AG09309 (cell line): Measurements from ENCODE around the gene LSM11.

ENCODE experiments used
- DNase-seq: peaks from one replicate; pipeline ENCODE4 v3.0.0-alpha.2; 2010; ENCODE audit warnings: low read depth
- H3K4me3 ChIP-seq: 2 replicates; pipeline ENCODE4 v1.5.1; 2011; ENCODE audit warnings: mild to moderate bottlenecking, low read depth, low read length, moderate library complexity; ENCODE audit not compliant: control insufficient read depth
- TF ChIP-seq, protein P1 (sequence below): IDR thresholded peaks from 2 replicates; pipeline ENCODE4 v1.5.1; 2011; ENCODE audit warnings: mild to moderate bottlenecking, low read depth, low read length, inconsistent platforms; ENCODE audit not compliant: insufficient read depth, control insufficient read depth; ENCODE audit errors: missing control alignments

The LSM11 gene

DNA sequence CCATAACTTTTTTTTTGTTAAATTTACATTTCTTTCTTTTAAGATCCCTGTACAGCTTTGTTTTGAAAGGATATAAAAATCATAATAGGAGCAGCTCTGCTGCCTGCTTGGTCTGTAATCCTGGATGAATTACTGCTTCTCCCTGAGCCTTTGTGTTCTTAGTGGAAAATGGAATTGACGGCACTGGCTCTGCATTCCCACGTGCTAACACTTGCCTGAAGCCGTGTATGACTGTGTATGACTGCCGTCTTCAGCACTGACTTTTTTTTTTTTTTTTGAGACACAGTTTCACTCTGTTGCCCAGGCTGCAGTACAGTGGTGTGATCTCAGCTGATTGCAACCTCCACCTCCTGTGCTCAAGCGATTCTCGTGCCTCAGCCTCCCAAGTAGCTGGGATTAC, 7.5 kb upstream of the LSM11 start:
- no peak for DNase-seq
- TF ChIP-seq, protein P1, sequence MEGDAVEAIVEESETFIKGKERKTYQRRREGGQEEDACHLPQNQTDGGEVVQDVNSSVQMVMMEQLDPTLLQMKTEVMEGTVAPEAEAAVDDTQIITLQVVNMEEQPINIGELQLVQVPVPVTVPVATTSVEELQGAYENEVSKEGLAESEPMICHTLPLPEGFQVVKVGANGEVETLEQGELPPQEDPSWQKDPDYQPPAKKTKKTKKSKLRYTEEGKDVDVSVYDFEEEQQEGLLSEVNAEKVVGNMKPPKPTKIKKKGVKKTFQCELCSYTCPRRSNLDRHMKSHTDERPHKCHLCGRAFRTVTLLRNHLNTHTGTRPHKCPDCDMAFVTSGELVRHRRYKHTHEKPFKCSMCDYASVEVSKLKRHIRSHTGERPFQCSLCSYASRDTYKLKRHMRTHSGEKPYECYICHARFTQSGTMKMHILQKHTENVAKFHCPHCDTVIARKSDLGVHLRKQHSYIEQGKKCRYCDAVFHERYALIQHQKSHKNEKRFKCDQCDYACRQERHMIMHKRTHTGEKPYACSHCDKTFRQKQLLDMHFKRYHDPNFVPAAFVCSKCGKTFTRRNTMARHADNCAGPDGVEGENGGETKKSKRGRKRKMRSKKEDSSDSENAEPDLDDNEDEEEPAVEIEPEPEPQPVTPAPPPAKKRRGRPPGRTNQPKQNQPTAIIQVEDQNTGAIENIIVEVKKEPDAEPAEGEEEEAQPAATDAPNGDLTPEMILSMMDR, result no peak

DNA sequence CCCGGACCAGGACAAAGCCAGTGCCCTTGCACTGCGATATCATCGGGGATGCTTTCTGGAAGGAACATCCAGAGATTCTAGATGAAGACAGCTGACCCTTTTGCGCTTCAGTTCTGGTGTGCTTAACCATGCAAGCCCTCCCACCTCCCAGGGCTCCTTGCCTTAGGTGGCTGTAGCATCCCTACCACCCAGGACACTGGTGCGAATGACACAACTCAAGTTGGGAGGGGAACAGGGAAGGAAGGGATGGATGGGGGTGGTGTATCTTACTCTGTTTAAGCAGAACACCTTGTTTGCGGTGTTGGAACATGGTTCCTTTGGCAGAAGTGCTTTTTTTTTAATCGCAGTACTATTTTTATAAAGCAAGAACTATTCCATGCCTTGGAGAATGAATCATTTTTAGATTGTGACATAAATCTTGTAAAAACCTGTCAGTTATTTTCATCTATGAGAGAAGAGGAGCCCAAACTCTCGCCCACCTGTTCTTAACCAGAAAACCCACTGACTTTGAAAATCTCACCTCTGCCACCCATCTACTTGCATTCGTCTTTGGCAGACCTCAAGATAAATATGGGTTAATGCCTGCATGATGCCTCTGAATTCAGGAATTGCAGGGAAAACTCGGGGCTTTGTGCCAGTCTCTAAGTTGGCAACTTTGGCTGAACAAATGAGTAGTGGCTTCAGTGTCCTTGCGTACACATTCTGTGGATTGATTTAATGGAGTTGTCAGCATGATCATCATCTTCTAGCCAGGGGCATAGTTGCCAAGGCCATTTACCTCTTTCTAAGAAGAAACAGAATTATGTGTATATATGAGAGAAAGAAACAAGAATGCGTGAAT, 3.9 kb upstream of the LSM11 start:
- TF ChIP-seq, protein P1, result no peak
- DNase-seq, result no peak
- no peak overlapping the region for H3K4me3 ChIP-seq

More for the DNA sequence above, 7.5 kb upstream of the LSM11 start:
- no peak overlapping the region for H3K4me3 ChIP-seq

DNA sequence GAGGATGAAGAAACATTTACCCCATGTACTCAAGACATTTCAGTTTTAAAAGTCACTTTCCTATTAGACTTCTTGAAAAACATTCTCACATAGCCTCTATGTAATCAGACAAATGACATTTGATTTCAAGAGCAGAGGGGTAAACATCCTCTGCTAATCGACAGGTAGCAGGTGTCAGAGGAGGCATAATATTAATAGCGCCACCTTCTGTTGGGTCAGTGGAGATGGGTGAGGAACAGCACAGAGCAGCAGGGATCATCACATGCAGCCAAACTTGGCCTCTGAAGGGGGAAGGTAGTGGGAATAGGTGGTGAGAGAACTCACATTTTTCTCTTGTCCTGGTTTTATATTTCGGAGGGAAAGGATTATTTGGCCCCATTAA, 3.3 kb upstream of the LSM11 start:
- no peak for DNase-seq
- no peak overlapping the region for H3K4me3 ChIP-seq
- TF ChIP-seq, protein P1, result peak; percentile 61

DNA sequence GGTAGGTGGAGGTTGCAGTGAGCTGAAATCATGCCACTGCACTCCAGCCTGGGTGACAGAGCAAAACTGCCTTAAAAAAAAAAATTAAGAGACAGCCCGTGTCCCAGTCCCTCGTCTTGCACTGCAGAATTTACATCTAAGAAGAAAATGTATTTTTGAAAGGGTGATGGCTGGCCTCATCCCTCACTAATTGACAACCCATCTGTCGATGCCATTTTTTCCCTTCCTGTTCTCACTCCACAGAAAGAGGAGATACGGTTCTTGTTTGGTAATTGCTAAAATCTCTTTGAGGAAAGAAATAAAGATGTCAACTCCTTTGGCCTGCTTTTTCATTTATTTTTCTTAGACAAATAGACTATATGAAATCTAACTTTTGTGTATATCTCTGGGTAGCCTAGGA, 2.4 kb upstream of the LSM11 start:
- DNase-seq, result no peak
- no peak overlapping the region for H3K4me3 ChIP-seq
- TF ChIP-seq, protein P1, result no peak

DNA sequence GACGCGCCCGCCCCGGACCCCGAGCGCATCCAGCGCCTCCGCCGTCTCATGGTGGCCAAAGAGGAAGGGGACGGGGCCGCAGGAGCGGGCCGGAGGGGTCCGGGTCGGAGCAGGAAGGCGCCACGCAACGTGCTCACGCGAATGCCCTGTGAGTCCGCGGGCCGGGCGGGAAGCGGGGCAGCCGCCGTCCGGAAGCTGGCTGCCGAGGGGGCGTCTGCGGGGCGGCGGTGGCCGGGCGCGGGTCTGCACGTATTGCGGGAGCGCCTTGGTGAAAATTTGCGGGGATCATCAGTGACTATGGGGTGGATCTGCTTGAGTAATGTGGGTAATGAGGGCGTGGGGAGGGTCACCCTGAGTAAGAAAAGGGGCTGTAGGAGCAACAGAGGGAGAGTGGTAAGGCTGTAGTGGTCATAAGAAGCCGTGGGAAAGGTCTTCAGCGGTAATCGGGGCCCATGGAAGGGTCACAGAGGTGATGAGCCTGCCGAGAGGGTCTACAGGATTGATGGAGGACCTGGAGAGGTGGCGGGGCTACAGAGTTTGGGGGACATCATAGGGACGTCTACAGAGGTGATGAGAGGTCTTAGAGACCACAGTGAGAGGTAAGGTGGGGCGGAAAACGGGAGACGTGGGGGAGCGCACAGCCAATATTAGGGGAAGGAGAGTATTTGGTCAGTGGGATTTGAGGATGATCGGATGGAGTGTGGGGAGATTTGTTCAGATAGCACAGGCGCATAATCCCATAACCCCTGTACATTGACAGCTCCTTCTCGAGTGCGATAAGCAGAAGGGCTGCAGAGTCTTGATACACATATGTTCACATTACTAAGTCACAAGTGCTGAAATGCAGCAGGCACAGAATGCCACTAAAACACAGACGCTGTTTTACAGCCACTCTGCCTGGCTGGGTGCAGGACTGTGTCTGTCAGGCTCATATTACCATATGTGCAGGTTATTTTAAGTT, 819 bp downstream of the LSM11 start:
- TF ChIP-seq, protein P1, result no peak
- DNase-seq, result no peak
- H3K4me3 ChIP-seq, result peak overlapping the region; percentile 71

DNA sequence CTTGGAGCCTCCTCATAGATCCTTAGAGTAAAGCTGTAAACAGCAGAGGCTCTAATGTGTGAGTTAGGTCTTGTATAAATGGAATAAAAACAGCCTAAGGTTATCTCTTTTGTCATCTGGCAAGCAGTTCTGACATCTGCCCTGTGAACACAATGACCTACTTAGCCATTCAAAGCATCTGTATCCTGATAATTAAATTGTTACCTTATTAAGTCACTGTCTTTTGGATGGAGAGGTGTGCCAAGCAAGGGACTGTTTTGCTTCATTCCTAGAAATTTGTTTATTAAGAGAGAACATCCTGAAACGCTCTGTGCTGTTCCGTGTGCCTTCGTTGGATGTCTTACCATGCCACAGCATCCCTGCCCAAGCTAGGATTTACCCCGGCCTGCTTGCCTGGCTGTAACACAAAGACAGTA, 1.5 kb downstream of the LSM11 start:
- DNase-seq, result no peak
- H3K4me3 ChIP-seq, result no peak overlapping the region
- TF ChIP-seq, protein P1, result no peak
